CD4-positive, CD25-positive, alpha-beta regulatory T cell (primary cell): Measurements from ENCODE around the gene WIF1. TPM values are rescaled to one million over a fixed set of nuclear protein-coding genes. Genes with fewer than 3 reads are reported as not detected.

Experiments
- ATAC-seq, 2 donors: fragments of 150-1000 bp; cut with Tn5 transposase; one replicate each; pipeline ENCODE4 v1.10.0; 2021; ENCODE audit warnings: low read depth in 2 of 2, moderate number of reproducible peaks in 2 of 2, moderate library complexity in 1 of 2
- DNase-seq, 3 donors: peaks; one replicate each; pipeline versions ENCODE4 v3.0.0 to v3.0.0-alpha.2; 2012 to 2022; ENCODE audit warnings: mixed read lengths in 1 of 3
- H3K27ac ChIP-seq: one replicate; pipeline ENCODE4 v1.7.0; 2013; ENCODE audit warnings: mild to moderate bottlenecking, low read length; ENCODE audit not compliant: insufficient read depth, poor library complexity, severe bottlenecking
- H3K27me3 ChIP-seq: one replicate; pipeline ENCODE4 v1.7.0; 2013; ENCODE audit warnings: low read length; ENCODE audit not compliant: control insufficient read depth, insufficient read depth
- H3K36me3 ChIP-seq: one replicate; pipeline ENCODE4 v1.7.0; 2013; ENCODE audit warnings: mild to moderate bottlenecking, low read length, moderate library complexity; ENCODE audit not compliant: control insufficient read depth, insufficient read depth
- H3K4me1 ChIP-seq: 2 replicates; pipeline ENCODE4 v1.7.0; 2013; ENCODE audit warnings: mild to moderate bottlenecking, low read length; ENCODE audit not compliant: insufficient read depth, control insufficient read depth, poor library complexity, severe bottlenecking
- H3K4me3 ChIP-seq: one replicate; pipeline ENCODE4 v1.7.0; 2013; ENCODE audit warnings: low read depth, mild to moderate bottlenecking, low read length, moderate library complexity
- H3K9me3 ChIP-seq, 2 experiments: 1 replicate in 1 of 2; 2 replicates in 1 of 2; pipeline ENCODE4 v1.7.0; 2013; ENCODE audit warnings: low read length in 2 of 2, mild to moderate bottlenecking in 1 of 2, moderate library complexity in 1 of 2; ENCODE audit not compliant: control insufficient read depth in 2 of 2
- H3K27ac Mint-ChIP-seq, 3 donors: one replicate each; pipeline ENCODE4 v1.8.0; 2020 to 2022; ENCODE audit warnings: mild to moderate bottlenecking in 3 of 3, mixed read lengths in 3 of 3, moderate library complexity in 2 of 3
- H3K27me3 Mint-ChIP-seq: one replicate; pipeline ENCODE4 v1.8.0; 2022; ENCODE audit warnings: mild to moderate bottlenecking, mixed read lengths
- H3K36me3 Mint-ChIP-seq: one replicate; pipeline ENCODE4 v1.8.0; 2020; ENCODE audit warnings: mixed read lengths
- H3K4me1 Mint-ChIP-seq, 4 donors: one replicate each; pipeline ENCODE4 v1.8.0; 2020 to 2022; ENCODE audit warnings: mixed read lengths in 4 of 4, mild to moderate bottlenecking in 1 of 4
- H3K4me3 Mint-ChIP-seq, 4 donors: one replicate each; pipeline ENCODE4 v1.8.0; 2020 to 2022; ENCODE audit warnings: mild to moderate bottlenecking in 4 of 4, mixed read lengths in 4 of 4, moderate library complexity in 3 of 4
- H3K9me3 Mint-ChIP-seq, 7 donors: one replicate each; pipeline ENCODE4 v1.8.0; 2020 to 2022; ENCODE audit warnings: mixed read lengths in 7 of 7, mild to moderate bottlenecking in 3 of 7, moderate library complexity in 2 of 7
- polyA plus RNA-seq, 4 donors: library from polyadenylated mRNA; unstranded; fragments of 300-500 nt; fragmentation: Illumina TruSeq; gene quantifications; one replicate each; pipeline ENCODE4 v1.2.3, GENCODE V29; 2021
- total RNA-seq: library from RNA; stranded (reverse); gene quantifications from one replicate; pipeline ENCODE4 v1.2.3, GENCODE V29; 2022

Gene WIF1
- total and polyA plus RNA-seq, 5 donors from 2014 or later, result not detected

GRCh38 chr12:65090461-65090860, 30.6 kb downstream of the WIF1 start:
- H3K36me3 Mint-ChIP-seq, result no peaks in the 10 kb centered on the region
- peaks cover 0 to 3% (median 0%) of the 10 kb centered on the region in 7 donors for H3K9me3 Mint-ChIP-seq
- Histone ChIP-seq H3K36me3 (no peaks in the 10 kb centered on the region), H3K27ac (no peak overlapping the region), H3K4me3 (no peak overlapping the region), H3K4me1 (no peaks in the 10 kb centered on the region), H3K9me3 (peaks cover 0 to 2% of the 10 kb centered on the region in 2 experiments), H3K27me3 (peaks cover 19% of the 10 kb centered on the region)
- peaks cover 0 to 3% (median 0%) of the 10 kb centered on the region in 4 donors for H3K4me1 Mint-ChIP-seq
- ATAC-seq (no peak), DNase-seq (no peak)
- peaks cover 5% of the 10 kb centered on the region for H3K27me3 Mint-ChIP-seq
- H3K4me3 Mint-ChIP-seq, result no peak overlapping the region
- H3K27ac Mint-ChIP-seq, result no peak overlapping the region

- no peak overlapping the region for H3K27ac Mint-ChIP-seq
- Histone ChIP-seq H3K4me1 (no peaks in the 10 kb centered on the region), H3K4me3 (no peak overlapping the region), H3K27ac (no peak overlapping the region), H3K9me3 (no peaks in the 10 kb centered on the region), H3K27me3 (peaks cover 29% of the 10 kb centered on the region), H3K36me3 (no peaks in the 10 kb centered on the region)
- no peaks in the 10 kb centered on the region for H3K36me3 Mint-ChIP-seq
- H3K4me3 Mint-ChIP-seq, result no peak overlapping the region
- DNase-seq (no peak), ATAC-seq (no peak)
- peaks cover 0 to 3% (median 0%) of the 10 kb centered on the region in 4 donors for H3K4me1 Mint-ChIP-seq
- peaks cover 0 to 1% (median 0%) of the 10 kb centered on the region in 7 donors for H3K9me3 Mint-ChIP-seq
- H3K27me3 Mint-ChIP-seq, result peaks cover 24% of the 10 kb centered on the region
Observed at GRCh38 chr12:65086236-65086635, 34.9 kb downstream of the WIF1 start.

DNA sequence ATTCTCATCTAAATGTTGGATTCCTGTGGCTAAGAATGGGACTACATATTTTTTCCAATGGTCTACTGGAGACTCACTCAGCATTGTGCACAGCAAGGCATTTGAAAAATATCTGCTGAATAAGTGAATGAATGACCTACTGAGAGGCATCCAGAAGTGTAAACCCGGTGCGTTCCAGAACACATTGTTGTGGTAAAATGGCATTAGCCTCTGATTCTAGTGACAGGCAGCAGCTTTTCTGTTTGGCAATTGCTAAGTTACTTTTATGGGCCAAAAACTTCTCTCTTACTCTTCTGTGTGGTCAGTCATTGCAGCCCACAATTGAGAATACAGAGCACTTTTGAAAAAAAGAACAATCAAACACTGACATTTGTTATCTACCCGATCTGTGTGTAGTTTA, 36.5 kb downstream of the WIF1 start:
- Histone ChIP-seq H3K4me3 (no peak overlapping the region), H3K27me3 (peaks cover 28% of the 10 kb centered on the region), H3K36me3 (no peaks in the 10 kb centered on the region), H3K9me3 (no peaks in the 10 kb centered on the region), H3K27ac (no peak overlapping the region), H3K4me1 (no peaks in the 10 kb centered on the region)
- Mint-ChIP-seq H3K4me3 (no peak overlapping the region), H3K27ac (no peak overlapping the region), H3K36me3 (no peaks in the 10 kb centered on the region), H3K9me3 (peaks cover 0 to 1% (median 0%) of the 10 kb centered on the region in 7 donors), H3K27me3 (peaks cover 30% of the 10 kb centered on the region), H3K4me1 (peaks cover 0 to 3% (median 0%) of the 10 kb centered on the region in 4 donors)
- ATAC-seq (no peak), DNase-seq (no peak)

DNA sequence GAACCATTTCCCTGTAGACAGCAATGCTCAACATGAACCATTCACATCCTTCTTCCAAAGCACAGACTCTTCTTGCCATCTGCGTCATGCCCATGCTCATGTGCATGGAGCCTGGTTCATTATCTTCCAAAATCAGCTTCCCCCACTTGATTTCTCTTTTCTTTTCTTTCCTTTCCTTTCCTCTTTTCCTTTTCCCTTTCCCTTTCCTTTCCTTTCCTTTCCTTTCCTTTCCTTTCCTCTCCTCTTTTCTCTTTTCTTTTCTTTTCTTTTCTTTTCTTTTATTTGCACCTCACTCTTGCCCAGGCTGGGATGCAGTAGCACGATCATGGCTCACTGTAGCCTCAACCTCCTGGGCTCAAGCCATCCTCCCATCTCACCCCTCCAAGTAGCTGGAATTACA, 37.5 kb downstream of the WIF1 start:
- Mint-ChIP-seq H3K4me3 (no peak overlapping the region), H3K36me3 (no peaks in the 10 kb centered on the region), H3K4me1 (peaks cover 0 to 3% (median 0%) of the 10 kb centered on the region in 4 donors), H3K9me3 (peaks cover 0 to 1% (median 0%) of the 10 kb centered on the region in 7 donors), H3K27me3 (peaks cover 34% of the 10 kb centered on the region), H3K27ac (no peak overlapping the region)
- Histone ChIP-seq H3K27me3 (peaks cover 27% of the 10 kb centered on the region), H3K4me1 (no peaks in the 10 kb centered on the region), H3K27ac (no peak overlapping the region), H3K4me3 (no peak overlapping the region), H3K36me3 (no peaks in the 10 kb centered on the region), H3K9me3 (no peaks in the 10 kb centered on the region)
- no peak for DNase-seq
- no peak for ATAC-seq

- no peaks in the 10 kb centered on the region for H3K4me1 ChIP-seq
- H3K4me3 Mint-ChIP-seq, result no peak overlapping the region
- H3K36me3 Mint-ChIP-seq, result no peaks in the 10 kb centered on the region
- no peak for ATAC-seq
- DNase-seq, result no peak
- H3K27ac Mint-ChIP-seq, result no peak overlapping the region
- peaks cover 30% of the 10 kb centered on the region for H3K27me3 ChIP-seq
- no peaks in the 10 kb centered on the region for H3K9me3 ChIP-seq
- peaks cover 0 to 3% (median 0%) of the 10 kb centered on the region in 4 donors for H3K4me1 Mint-ChIP-seq
- H3K27me3 Mint-ChIP-seq, result peaks cover 40% of the 10 kb centered on the region
- no peak overlapping the region for H3K4me3 ChIP-seq
- H3K27ac ChIP-seq, result no peak overlapping the region
- peaks cover 0 to 1% (median 0%) of the 10 kb centered on the region in 7 donors for H3K9me3 Mint-ChIP-seq
- H3K36me3 ChIP-seq, result no peaks in the 10 kb centered on the region
Observed at GRCh38 chr12:65082406-65082805, 38.7 kb downstream of the WIF1 start.

DNA sequence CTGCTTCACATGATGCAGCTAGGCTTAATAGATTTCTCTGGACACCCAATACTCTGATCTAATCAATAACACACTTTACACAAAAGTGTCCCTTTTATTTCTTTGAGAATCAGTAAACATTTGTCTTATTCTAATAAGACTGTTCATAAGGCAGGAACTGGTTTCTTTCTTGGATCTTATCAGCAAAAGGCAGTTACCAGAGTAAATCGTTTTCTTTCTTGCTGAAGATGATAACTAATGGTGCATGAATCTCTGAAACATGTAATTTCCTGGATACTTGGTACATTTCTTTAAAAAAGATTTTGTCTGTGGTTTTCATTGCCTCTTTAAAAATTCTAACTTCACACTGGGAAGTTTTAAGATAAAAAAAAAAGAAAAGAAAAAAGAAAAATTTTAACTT, 39.6 kb downstream of the WIF1 start:
- H3K4me3 Mint-ChIP-seq, result no peak overlapping the region
- H3K36me3 ChIP-seq, result no peaks in the 10 kb centered on the region
- DNase-seq (no peak), ATAC-seq (no peak)
- H3K9me3 ChIP-seq, result no peaks in the 10 kb centered on the region
- H3K4me1 ChIP-seq, result no peaks in the 10 kb centered on the region
- H3K27me3 ChIP-seq, result peaks cover 27% of the 10 kb centered on the region
- H3K4me1 Mint-ChIP-seq, result peaks cover 0 to 3% (median 0%) of the 10 kb centered on the region in 4 donors
- H3K4me3 ChIP-seq, result no peak overlapping the region
- H3K27me3 Mint-ChIP-seq, result peaks cover 40% of the 10 kb centered on the region
- no peak overlapping the region for H3K27ac Mint-ChIP-seq
- H3K27ac ChIP-seq, result no peak overlapping the region
- H3K9me3 Mint-ChIP-seq, result peaks cover 0 to 1% (median 0%) of the 10 kb centered on the region in 7 donors
- H3K36me3 Mint-ChIP-seq, result no peaks in the 10 kb centered on the region

- Mint-ChIP-seq H3K9me3 (peaks cover 0 to 2% (median 0%) of the 10 kb centered on the region in 7 donors), H3K27ac (no peak overlapping the region), H3K27me3 (peaks cover 25% of the 10 kb centered on the region), H3K4me3 (no peak overlapping the region), H3K4me1 (no peaks in the 10 kb centered on the region), H3K36me3 (no peaks in the 10 kb centered on the region)
- ATAC-seq, result no peak
- H3K27me3 ChIP-seq, result peaks cover 17% of the 10 kb centered on the region
- H3K36me3 ChIP-seq, result no peaks in the 10 kb centered on the region
- no peaks in the 10 kb centered on the region for H3K9me3 ChIP-seq
- H3K4me1 ChIP-seq, result no peaks in the 10 kb centered on the region
- DNase-seq, result peak in 1 of 3 donors; percentile 23
- no peak overlapping the region for H3K27ac ChIP-seq
- H3K4me3 ChIP-seq, result no peak overlapping the region
Observed at GRCh38 chr12:65074932-65075331, 46.2 kb downstream of the WIF1 start.

- Mint-ChIP-seq H3K4me1 (no peaks in the 10 kb centered on the region), H3K4me3 (no peak overlapping the region), H3K9me3 (peaks cover 0 to 2% (median 0%) of the 10 kb centered on the region in 7 donors), H3K27ac (no peak overlapping the region), H3K27me3 (peaks cover 11% of the 10 kb centered on the region), H3K36me3 (no peaks in the 10 kb centered on the region)
- H3K4me3 ChIP-seq, result no peak overlapping the region
- no peaks in the 10 kb centered on the region for H3K36me3 ChIP-seq
- no peak for ATAC-seq
- H3K9me3 ChIP-seq, result no peaks in the 10 kb centered on the region
- no peak for DNase-seq
- no peak overlapping the region for H3K27ac ChIP-seq
- H3K27me3 ChIP-seq, result peaks cover 14% of the 10 kb centered on the region
- no peaks in the 10 kb centered on the region for H3K4me1 ChIP-seq
Observed at GRCh38 chr12:65069336-65069735, 51.8 kb downstream of the WIF1 start.
